CD14-positive monocyte (primary cell): ENCODE results near the gene TWIST1. TPM values are rescaled to one million over a fixed set of nuclear protein-coding genes. Genes with fewer than 3 reads are reported as not detected.

Experiments
- DNase-seq, 3 donors: peaks; one replicate each; pipeline ENCODE4 v3.0.0-alpha.2; 2011 to 2022
- H2AFZ ChIP-seq: 2 replicates; pipeline ENCODE4 v1.6.0; 2012; ENCODE audit warnings: mild to moderate bottlenecking, low read depth, low read length, inconsistent platforms; ENCODE audit not compliant: insufficient read depth, poor library complexity, severe bottlenecking
- H3K27ac ChIP-seq, 2 donors: 1 replicate in 1 of 2; 2 replicates in 1 of 2; pipeline ENCODE4 v1.5.1; 2012 to 2013; ENCODE audit warnings: low read length in 2 of 2, control low read depth in 1 of 2, inconsistent platforms in 1 of 2, low read depth in 1 of 2, mild to moderate bottlenecking in 1 of 2
- H3K27me3 ChIP-seq, 2 donors: one replicate each; pipeline versions ENCODE4 v1.6.0 to v1.6.1; 2011 to 2013; ENCODE audit warnings: low read length in 2 of 2; ENCODE audit not compliant: control insufficient read depth in 2 of 2, insufficient read depth in 2 of 2
- H3K36me3 ChIP-seq, 2 donors: replicated peaks in 1 of 2; 1 replicate in 1 of 2; 2 replicates in 1 of 2; pipeline versions ENCODE4 v1.5.1 to v1.6.1; 2012 to 2013; ENCODE audit warnings: low read length in 2 of 2, control low read depth in 1 of 2, inconsistent platforms in 1 of 2, mild to moderate bottlenecking in 1 of 2; ENCODE audit not compliant: insufficient read depth in 2 of 2, control insufficient read depth in 1 of 2
- H3K4me1 ChIP-seq, 2 donors: 1 replicate in 1 of 2; 2 replicates in 1 of 2; pipeline versions ENCODE4 v1.5.1 to v1.6.1; 2012 to 2013; ENCODE audit warnings: low read length in 2 of 2, control low read depth in 1 of 2, inconsistent platforms in 1 of 2, mild to moderate bottlenecking in 1 of 2, moderate library complexity in 1 of 2; ENCODE audit not compliant: insufficient read depth in 2 of 2, control insufficient read depth in 1 of 2
- H3K4me2 ChIP-seq: replicated peaks from 2 replicates; pipeline ENCODE3; 2012; ENCODE audit warnings: low read length, moderate library complexity, mild to moderate bottlenecking; ENCODE audit not compliant: poor library complexity, severe bottlenecking; ENCODE audit errors: extremely low read depth
- H3K4me3 ChIP-seq, 3 experiments: fragments of 200-600 bp in 1 of 3; sonication (generic) in 1 of 3; replicated peaks in 1 of 3; 1 replicate in 2 of 3; 2 replicates in 1 of 3; pipeline ENCODE4 v1.5.1; 2011 to 2013; ENCODE audit warnings: low read length in 3 of 3, mild to moderate bottlenecking in 3 of 3, control low read depth in 2 of 3, low read depth in 2 of 3, inconsistent platforms in 1 of 3, moderate library complexity in 1 of 3
- H3K79me2 ChIP-seq: 2 replicates; pipeline ENCODE4 v1.6.0; 2012; ENCODE audit warnings: mild to moderate bottlenecking, control low read depth, inconsistent platforms, low read length, moderate library complexity; ENCODE audit not compliant: insufficient read depth
- H3K9ac ChIP-seq: 2 replicates; pipeline ENCODE4 v1.6.0; 2017; ENCODE audit warnings: low read length, mild to moderate bottlenecking; ENCODE audit not compliant: insufficient read depth, poor library complexity, severe bottlenecking
- H3K9me3 ChIP-seq, 2 donors: replicated peaks in 1 of 2; 1 replicate in 1 of 2; 2 replicates in 1 of 2; pipeline versions ENCODE4 v1.5.1 to v1.6.1; 2012 to 2013; ENCODE audit warnings: low read length in 2 of 2, control low read depth in 1 of 2; ENCODE audit not compliant: control insufficient read depth in 1 of 2, insufficient read depth in 1 of 2
- H4K20me1 ChIP-seq: 2 replicates; pipeline ENCODE4 v1.6.0; 2012; ENCODE audit warnings: mild to moderate bottlenecking, low read length, control low read depth, moderate library complexity; ENCODE audit not compliant: insufficient read depth
- H3K27ac Mint-ChIP-seq, 7 donors: one replicate each; pipeline ENCODE4 v1.8.0; 2020; ENCODE audit warnings: mild to moderate bottlenecking in 7 of 7, mixed read lengths in 7 of 7, moderate library complexity in 6 of 7, inconsistent platforms in 2 of 7
- H3K27me3 Mint-ChIP-seq, 3 donors: one replicate each; pipeline ENCODE4 v1.8.0; 2021 to 2022; ENCODE audit warnings: low read depth in 3 of 3, mild to moderate bottlenecking in 3 of 3, mixed read lengths in 3 of 3, moderate library complexity in 3 of 3, inconsistent platforms in 1 of 3
- H3K36me3 Mint-ChIP-seq, 2 donors: one replicate each; pipeline ENCODE4 v1.8.0; 2020; ENCODE audit warnings: mixed read lengths in 2 of 2, inconsistent platforms in 1 of 2, mild to moderate bottlenecking in 1 of 2
- H3K4me1 Mint-ChIP-seq: one replicate; pipeline ENCODE4 v1.8.0; 2020; ENCODE audit warnings: mild to moderate bottlenecking, mixed read lengths
- H3K4me3 Mint-ChIP-seq, 2 donors: one replicate each; pipeline ENCODE4 v1.8.0; 2020; ENCODE audit warnings: mild to moderate bottlenecking in 2 of 2, mixed read lengths in 2 of 2, moderate library complexity in 1 of 2
- H3K9me3 Mint-ChIP-seq, 7 donors: one replicate each; pipeline ENCODE4 v1.8.0; 2020 to 2022; ENCODE audit warnings: mixed read lengths in 7 of 7, mild to moderate bottlenecking in 6 of 7, moderate library complexity in 6 of 7, inconsistent platforms in 2 of 7
- CTCF ChIP-seq: fragments of 200-600 bp; IDR thresholded peaks from one replicate; pipeline ENCODE4 v1.8.0; 2022; ENCODE audit warnings: antibody characterized with exemption, mild to moderate bottlenecking
- WGBS: methylation state at CpG from one replicate; pipeline ENCODE4 v1.1.5; 2013; ENCODE audit warnings: missing lambda C conversion rate; ENCODE audit not compliant: insufficient coverage; 5-methylcytosine and 5-hydroxymethylcytosine counted together
- intact Hi-C, 2 donors: fragments of 100-400 bp; cut with micrococcal nuclease; formaldehyde crosslinking; loops; one replicate each; pipeline versions ENCODE4 v1.15.0 to v1.15.1; 2023
- polyA plus RNA-seq, 3 donors: library from polyadenylated mRNA; depleted of rRNA in 1 of 3; unstranded in 2 of 3; stranded (reverse) in 1 of 3; fragments of 300-500 nt in 2 of 3; fragments of >200 nt in 1 of 3; fragmentation: Illumina TruSeq in 2 of 3; gene quantifications; 1 replicate in 2 of 3; 2 replicates in 1 of 3; pipeline ENCODE4 v1.2.3, GENCODE V29; 2012 to 2021

TWIST1 gene
- polyA plus RNA-seq, 3 donors, result not detected

GRCh38 chr7:19116121-19117090 lies 1.0 kb downstream of the TWIST1 start:
- Histone ChIP-seq H3K36me3 (no peaks in the 10 kb centered on the region), H3K4me2 (peak overlapping the region; percentile 63), H4K20me1 (no peaks in the 10 kb centered on the region), H3K27ac (no peak overlapping the region), H3K4me3 (peak overlapping the region in 2 of 3 experiments; percentile 1 to 63), H3K79me2 (no peaks in the 10 kb centered on the region), H3K9me3 (peaks cover 8 to 49% of the 10 kb centered on the region in 2 donors), H3K9ac (no peak overlapping the region), H2AFZ (no peak overlapping the region), H3K4me1 (peaks cover 20 to 34% of the 10 kb centered on the region in 2 donors), H3K27me3 (peaks cover 92 to 95% of the 10 kb centered on the region in 2 donors)
- H3K27ac Mint-ChIP-seq, result no peak overlapping the region
- H3K36me3 Mint-ChIP-seq, result peaks cover 2 to 4% of the 10 kb centered on the region in 2 donors
- H3K27me3 Mint-ChIP-seq, result peaks cover 91 to 96% (median 93%) of the 10 kb centered on the region in 3 donors
- intact Hi-C loops, result no loop called here
- no peak for TF ChIP-seq CTCF
- no peak for DNase-seq
- peaks cover 30% of the 10 kb centered on the region for H3K4me1 Mint-ChIP-seq
- peaks cover 0 to 29% (median 11%) of the 10 kb centered on the region in 7 donors for H3K9me3 Mint-ChIP-seq
- under 1% methylated on average over 58 of the region's 70 CpGs for WGBS
- H3K4me3 Mint-ChIP-seq, result peak overlapping the region; percentile 62 to 85

GRCh38 chr7:19114551-19114855 lies 2.9 kb downstream of the TWIST1 start:
- H3K27ac Mint-ChIP-seq, result no peak overlapping the region
- no CpG with 5 or more reads among the region's 2 CpGs for WGBS
- peaks cover 0 to 36% (median 15%) of the 10 kb centered on the region in 7 donors for H3K9me3 Mint-ChIP-seq
- DNase-seq, result no peak
- intact Hi-C loops, result no loop called here
- no peaks in the 10 kb centered on the region for H3K79me2 ChIP-seq
- peaks cover 92 to 95% of the 10 kb centered on the region in 2 donors for H3K27me3 ChIP-seq
- no peak overlapping the region for H3K27ac ChIP-seq
- no peaks in the 10 kb centered on the region for H3K36me3 ChIP-seq
- no peak for TF ChIP-seq CTCF
- no peak overlapping the region for H3K4me3 ChIP-seq
- no peak overlapping the region for H3K9ac ChIP-seq
- H2AFZ ChIP-seq, result no peak overlapping the region
- H4K20me1 ChIP-seq, result no peaks in the 10 kb centered on the region
- peaks cover 20 to 34% of the 10 kb centered on the region in 2 donors for H3K4me1 ChIP-seq
- peak overlapping the region in 1 of 2 donors; percentile 19 for H3K4me3 Mint-ChIP-seq
- H3K4me2 ChIP-seq, result no peak overlapping the region
- peaks cover 2 to 4% of the 10 kb centered on the region in 2 donors for H3K36me3 Mint-ChIP-seq
- peaks cover 90 to 96% (median 92%) of the 10 kb centered on the region in 3 donors for H3K27me3 Mint-ChIP-seq
- peaks cover 37% of the 10 kb centered on the region for H3K4me1 Mint-ChIP-seq
- H3K9me3 ChIP-seq, result peaks cover 8 to 54% of the 10 kb centered on the region in 2 donors
